Hematopoietic multipotent progenitor cell (in vitro differentiated cells): ENCODE measurements around the gene AEN. TPM values are rescaled to one million over a fixed set of nuclear protein-coding genes. Genes with fewer than 3 reads are reported as not detected.

Experiments
- DNase-seq, 3 donors: peaks; one replicate each; pipeline ENCODE4 v3.0.0-alpha.2; 2011 to 2015; ENCODE audit warnings: low read depth in 2 of 3, low spot score in 2 of 3
- total RNA-seq: library from RNA; depleted of rRNA; stranded (reverse); fragments of >200 nt; gene quantifications from one replicate; pipeline ENCODE4 v1.2.3, GENCODE V29; 2012

AEN gene
- total RNA-seq, 1 donor = 22.9 TPM

DNA sequence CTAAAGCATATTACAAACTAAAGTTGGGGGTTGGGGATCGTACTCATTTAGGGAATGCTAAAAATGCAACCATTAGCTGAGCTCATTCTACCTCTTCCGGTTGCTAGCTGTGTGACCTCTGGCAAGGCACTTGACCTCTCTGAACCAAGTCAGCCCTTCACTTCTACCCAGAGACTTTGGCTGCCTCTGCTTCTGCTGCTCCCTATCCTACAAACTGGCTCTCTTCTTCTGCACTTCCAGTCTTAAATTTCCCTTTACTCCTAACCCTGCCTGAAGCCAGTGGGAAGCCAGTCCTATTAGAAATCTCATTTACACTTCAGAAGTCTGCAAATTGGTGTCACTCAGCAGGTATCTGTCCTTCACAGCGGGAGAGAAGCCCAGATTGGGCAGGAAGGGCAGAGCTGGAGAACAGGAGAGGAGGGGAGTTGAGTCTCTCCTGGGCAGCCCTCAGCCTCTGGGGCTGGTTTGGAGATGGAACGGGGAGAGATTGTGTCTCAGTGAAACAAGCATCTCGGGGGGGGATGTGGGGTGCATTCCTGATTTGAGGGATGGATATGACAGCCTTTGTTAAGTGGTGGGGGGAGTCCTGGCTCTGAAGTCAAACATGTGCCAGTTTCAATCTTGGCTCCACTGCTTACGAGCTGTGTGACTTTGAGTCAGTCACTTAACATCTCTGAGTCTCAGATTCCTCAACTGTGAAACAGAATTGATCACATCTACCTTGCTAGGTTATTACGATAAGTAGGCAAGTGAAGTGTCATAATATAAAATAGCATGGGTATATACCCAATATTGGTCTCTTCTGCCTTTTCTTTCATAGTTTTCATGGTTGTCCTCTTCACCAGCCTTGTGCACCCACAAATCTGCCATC, 7.8 kb upstream of the AEN start:
- no peak for DNase-seq

DNA sequence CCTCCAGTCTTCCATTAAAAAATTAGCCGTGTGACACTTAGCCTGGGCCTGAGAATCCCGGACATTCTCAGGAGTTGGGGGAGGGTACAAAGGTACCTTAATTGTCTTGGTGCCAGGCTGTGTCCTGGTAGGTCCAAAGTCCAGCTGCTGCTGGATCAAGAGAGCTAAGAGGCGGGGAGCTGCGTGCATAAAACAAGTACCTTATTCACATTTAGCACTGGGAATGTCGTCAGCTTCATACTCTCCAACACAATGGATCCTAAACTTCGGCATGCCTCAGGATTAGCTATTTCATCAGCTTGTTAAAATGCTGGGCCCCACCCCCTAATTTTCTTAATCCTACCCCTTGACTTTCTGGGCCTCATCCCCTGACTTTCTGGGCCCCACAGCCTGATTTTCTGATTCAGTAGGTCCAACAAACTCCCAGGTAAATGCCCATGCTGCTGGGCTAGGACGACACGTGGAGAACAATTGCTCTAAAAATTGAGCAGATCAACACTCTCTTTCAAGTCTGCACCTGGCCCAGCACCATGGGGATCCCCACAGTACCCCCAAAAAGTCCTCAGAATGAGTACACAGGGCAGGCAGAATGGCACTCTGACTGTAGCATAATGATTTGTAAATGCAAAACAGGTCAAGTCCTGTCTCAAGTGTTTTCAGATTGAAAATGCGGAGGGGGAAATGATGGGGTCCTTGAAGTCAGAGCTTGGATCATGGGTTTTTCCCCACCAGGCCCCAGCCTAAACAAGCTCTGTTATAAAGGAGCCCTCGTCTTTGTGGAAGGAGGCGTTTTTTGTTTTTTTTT, 5.6 kb upstream of the AEN start:
- no peak for DNase-seq

DNA sequence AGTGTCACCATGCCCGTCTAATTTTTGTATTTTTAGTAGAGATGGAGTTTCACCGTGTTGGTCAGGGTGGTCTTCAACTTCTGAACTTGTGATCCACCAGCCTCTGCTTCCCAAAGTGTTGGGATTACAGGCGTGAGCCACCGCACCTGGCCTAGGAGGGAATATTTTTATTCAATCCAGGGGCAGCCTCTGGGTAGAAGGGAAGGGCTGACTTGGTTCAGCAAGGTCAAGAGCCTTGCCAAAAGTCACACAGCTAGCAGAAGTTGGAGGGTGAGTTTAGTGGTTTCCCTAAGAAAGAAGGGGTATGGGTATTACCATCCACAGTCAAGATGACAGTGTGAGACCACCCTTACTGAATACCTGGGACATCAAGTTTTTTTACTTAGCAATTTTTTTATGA, 4.9 kb upstream of the AEN start:
- DNase-seq = no peak

DNA sequence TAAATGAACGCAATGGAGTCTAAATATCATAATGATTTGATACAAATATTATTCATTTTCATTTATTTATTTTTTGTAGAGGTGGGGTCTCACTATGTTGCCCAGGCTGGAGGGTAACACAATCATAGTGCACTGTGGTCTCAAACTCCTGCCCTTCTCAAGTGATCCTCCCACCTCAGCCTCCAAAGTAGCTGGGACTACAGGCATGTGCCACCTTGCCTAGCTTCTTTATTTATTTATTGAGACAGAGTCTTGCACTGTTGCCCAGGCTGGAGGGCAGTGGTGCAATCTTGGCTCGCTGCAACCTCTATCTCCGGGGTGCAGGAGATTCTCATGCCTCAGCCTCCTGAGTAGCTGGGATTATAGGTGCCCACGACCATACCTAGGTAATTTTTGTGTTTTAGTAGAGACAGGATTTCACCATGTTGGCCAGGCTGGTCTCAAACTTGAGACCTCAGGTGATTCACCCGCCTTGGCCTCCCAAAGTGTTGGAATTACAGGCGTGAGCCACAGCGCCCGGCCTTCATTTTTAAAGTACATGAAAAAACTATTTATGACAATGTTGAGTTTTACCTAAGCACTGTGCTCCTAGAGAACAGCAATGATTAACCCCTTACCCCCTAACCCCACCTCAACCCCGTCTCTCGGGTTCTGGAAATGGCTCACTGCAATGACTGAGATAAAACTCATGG, 4.0 kb upstream of the AEN start:
- no peak for DNase-seq

DNA sequence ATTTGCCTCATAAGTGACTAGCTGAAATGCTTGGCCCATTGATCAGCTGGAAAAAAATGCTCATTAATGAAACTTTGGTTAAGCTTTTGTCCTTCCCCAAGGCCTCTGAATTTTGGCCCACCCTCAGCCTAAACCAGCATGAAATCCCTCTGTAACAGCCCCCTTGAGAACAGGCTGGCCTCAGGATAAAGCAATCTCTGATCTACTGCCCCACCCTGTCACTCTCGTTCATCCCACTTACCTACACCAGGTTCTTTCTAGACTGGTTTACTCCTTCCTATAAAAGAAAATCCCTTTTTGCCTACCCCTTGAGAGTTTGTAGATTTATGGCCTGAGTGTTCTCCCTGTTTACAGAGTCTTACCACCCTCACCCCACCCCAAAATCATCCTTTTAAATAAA, 3.4 kb upstream of the AEN start:
- no peak for DNase-seq

DNA sequence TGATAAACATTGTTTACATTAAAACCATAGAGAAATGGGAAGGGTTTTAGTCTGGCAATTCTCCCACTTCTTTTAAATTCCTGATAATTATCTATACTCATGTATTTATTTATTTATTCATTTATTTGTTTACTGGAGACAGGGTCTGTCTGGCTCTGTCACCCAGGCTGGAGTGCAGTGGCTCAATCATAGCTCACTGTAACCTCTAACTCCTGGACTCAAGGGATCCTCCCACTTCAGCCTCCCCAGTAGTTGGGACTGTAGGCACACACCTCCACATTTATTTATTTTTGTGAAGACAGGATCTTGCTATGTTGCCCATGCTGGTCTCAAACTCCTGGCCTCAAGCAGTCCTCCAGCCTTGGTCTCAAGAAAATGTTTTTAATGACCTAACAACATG, 2.5 kb upstream of the AEN start:
- no peak for DNase-seq

DNA sequence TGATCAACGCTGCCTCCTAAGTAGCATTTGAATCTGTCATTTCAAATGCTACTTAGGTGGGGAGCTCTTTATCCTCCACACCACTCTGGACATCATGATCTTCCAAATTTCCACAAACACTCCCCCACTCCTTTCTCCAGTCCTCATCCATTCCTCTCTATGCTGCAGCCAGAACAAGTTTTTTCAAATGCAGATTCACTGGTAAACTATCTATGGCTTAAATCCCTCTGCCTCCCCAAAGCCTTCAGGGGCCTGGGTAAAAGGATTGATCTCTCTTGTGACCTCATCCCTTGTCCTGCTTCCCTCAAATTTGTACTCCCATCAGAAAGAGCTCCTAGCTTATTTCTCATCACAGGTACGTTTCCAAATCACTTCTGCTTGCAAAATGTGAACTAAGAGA, 1.3 kb upstream of the AEN start:
- no peak for DNase-seq

DNA sequence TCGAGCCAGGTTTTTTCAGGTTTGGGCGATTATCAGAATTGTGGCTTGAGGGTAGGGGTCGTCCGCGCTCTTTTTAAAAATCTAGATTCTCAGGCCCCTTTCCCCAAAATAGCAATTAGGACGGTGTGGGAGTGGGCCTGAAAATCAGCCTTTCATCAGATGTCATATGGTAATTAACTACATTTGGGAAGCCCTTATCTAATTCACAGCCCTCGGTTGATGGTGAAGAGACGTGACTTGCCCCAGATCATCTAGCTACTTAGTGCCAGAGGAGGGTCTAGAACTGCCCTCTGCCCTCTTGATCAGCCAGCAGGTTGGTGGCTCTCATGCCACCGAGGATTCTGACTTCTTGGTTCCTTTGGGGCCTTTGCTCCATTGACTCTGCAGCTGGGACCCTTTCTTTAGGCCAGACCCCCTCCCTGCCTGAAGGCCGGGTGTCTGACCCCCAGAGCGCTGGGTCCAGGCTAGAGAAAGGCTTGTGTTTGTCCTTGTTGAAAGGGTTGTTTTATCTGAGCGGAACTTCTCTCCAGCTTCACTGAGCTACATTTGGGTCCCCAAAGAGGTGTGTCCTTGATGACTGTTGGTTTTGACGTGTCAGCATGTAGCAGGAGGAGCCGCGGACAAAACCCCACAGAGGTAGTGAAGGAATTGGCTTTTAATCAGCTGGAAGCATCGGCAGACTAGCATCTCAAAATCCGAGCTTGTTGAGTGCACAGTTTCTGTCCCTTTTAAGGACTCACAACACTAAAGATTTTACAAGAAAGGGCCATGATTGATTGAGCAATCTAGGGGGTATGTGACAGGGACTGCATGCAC, 857 bp downstream of the AEN start:
- peak in 1 of 3 donors; percentile 41 for DNase-seq

DNA sequence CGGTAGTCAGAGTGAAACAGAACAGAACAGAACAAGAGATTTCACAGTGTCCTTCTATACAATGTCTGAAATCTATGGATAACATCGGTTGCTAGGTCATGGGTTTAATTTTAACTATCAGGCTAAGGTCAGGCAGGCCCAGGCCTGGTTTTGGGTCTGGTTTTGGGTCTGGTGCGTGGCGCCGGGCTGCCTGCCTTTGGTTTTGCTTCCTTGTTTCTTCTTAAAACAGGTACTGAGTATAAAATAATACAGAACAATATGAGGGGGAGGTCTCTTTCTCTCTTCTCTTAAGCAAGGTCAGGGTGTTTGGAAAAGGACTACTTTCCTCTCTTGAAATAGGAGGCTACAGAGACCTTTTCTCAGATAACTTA, 1.4 kb downstream of the AEN start:
- DNase-seq = no peak

DNA sequence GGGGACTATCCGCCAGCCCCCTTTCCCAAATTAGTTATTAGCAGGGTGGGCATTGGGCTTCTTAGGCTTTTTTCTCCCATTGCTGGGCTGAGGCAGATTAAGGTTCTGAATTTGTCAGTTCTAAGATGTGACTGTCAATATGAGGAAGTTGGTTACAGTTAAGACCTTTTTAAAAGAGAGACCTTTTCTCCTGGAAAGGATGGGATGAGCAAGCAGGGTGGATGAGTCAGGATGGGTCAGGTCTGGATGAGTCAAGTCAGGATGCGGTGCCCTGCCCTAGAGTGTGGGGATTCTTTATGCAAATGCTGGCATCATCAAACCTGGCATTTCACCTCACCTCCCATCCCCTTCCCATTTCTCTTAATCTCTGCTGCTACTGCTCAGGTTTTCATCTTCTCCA, 1.9 kb downstream of the AEN start:
- DNase-seq = no peak

DNA sequence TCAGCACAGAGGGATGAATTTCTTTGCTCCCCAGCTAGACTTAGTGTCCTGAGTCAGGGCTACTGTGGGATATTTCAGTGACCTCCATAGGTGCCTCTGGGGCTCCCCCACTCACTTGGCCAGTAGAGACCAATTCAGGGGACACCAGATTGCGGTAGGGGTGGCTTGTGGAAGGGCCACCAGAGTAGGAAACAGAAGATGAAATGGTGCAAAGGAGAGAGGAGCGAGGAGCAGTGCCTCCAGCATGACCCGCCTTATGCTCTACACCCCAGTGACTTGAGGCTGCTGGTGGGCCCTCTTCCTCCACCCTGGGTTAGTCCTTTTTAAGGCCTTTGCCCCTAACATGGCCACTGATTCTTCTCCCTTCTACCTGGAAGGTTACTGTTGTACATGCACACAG, 2.5 kb downstream of the AEN start:
- no peak for DNase-seq

DNA sequence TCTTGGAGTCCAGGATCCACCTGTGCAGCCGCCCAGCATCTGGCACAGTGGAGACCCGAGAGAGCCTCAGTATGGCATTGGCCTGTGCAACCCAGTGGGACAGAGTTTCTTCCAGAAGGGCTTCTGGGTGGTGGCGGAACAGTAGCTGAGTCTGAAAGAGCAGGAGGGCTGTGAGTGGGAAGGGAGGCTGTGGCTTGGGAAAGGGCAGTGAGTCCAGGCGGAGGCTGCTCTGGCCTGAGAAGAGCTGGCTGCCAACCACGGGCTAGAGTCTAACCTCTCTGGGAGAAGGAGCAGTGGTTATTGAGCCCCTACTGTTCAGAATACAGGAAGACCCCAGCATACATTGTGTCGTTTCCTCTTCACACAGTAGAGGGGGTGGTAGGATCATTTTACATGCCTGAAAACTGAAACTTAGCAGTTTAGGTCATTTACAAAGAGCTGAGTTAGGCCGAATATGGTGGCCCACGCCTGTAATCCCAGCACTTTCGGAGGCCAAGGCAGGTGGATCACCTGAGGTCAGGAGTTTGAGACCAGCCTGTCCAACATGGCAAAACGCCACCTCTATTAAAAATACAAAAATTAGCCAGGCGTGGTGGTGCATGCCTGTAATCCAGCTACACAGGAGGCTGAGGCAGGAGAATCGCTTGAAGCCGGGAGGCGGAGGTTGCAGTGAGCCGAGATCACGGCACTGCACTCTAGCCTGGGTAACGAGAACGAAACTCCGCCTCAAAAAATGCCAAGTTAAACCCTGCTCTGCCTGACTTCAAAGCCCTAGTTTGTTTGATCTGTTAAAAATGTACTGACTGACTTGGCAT, 3.2 kb downstream of the AEN start:
- peak in 2 of 3 donors; percentile 72 to 88 for DNase-seq

DNA sequence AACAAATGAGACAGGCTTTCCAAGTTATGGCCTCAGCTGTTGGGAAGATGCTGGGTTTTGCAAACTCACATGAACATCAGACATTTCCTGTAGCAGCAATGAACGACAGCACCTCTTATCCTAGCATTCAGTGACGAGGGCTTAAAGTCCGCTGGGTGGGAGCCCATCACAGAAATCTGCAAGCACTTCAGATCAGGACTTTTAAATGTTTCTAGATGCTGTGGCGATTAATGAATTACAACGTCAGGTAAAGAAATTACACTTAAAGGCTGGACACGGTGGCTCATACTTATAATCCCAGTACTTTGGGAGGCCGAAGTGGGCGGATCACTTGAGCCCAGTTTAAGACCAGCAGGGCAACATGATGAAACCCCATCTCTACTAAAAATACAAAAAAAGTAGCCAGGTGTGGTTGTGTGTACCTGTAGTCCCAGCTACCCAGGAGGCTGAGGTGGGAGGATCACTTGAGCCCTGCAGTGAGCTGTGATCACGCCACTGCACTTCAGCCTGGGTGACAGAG, 3.9 kb downstream of the AEN start:
- no peak for DNase-seq

DNA sequence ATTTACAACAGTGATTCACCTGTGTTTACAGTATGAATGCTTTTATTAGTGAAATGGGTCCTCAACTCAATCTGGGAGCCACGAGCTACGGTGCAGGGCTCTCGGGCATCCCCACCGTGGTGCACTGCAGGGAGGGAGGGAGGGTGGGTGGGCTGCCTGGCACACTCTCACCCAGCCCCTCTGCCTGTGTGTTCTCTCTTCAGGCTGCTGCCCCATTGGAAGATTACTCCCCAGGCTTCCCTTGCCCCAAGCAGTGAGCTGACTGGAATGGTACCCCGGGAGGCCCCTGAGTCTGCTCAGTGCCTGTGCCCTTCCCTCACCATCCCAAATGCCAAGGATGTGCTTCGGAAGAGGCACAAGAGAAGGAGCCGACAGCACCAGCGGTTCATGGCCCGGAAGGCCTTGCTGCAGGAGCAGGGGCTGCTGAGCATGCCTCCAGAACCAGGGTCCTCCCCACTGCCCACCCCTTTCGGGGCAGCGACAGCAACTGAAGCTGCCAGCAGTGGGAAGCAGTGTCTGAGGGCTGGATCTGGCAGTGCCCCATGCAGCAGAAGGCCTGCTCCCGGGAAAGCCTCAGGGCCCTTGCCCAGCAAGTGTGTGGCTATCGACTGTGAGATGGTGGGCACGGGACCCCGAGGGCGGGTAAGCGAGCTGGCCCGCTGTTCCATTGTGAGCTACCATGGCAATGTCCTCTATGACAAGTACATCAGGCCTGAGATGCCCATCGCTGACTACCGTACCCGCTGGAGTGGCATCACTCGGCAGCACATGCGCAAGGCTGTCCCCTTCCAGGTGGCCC, 5.0 kb downstream of the AEN start:
- DNase-seq = no peak

DNA sequence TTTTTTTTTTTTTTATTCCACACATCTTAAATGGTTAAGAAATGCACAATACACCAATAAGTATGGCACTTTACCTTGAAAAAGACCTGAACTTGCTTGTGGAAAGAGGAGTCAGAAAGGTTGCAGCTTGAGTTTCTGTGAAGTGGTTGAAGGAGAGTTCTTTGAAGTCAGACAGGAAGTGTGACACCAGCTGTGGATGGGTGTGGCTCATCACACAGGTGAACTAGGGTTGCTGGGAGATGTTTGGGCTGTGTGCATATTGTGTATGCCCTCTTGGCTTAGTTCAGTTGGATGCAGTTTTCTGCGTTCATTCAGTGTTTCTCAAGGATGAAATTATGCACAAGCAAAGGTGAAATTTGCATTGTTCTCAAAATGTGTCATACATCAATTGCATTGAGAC, 6.3 kb downstream of the AEN start:
- DNase-seq = no peak

DNA sequence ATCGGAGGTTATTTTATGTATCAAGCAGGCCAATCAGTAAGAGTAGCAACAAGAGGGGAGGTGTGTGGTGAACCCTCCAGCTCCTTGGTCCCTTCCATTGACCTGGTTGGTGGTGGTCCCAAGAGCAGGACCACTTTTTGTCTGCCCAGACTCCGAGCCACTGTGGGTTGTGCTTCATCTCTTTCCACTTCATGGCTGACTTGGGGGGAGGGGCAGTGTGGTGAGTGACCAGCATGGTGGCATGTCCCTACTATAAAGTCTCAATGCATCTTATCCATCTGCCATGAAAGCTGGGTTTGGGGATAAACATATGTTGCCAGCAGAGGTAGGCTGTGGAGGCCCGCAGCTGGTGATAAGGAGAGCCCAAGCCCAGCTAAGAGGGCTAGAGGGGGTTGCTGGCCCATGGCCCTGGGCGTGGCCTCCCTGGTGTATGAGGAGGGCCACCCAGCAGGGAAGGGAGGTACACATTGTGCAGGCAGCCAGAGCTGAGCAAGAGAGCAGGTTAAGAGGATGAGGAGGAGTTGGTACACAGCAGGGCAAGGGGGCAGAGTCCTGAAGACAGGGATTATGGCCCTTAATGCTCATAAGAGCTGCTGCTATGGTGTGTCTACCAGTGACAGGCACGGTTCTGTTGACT, 7.0 kb downstream of the AEN start:
- no peak for DNase-seq

DNA sequence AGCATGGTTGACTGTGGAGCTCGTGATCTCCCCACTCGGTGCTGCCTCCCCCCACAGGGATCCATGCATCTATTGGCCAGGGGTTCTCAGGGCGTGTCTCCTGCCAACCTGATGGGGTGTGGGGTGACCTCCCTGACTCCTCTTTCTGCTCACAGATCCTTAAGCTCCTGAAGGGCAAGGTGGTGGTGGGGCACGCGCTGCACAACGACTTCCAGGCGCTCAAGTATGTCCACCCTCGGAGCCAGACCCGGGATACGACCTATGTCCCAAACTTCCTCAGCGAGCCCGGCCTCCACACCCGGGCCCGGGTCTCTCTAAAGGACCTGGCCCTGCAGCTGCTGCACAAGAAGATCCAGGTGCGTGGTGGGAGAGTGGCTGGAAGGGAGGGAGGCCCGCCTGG, 7.9 kb downstream of the AEN start:
- no peak for DNase-seq

DNA sequence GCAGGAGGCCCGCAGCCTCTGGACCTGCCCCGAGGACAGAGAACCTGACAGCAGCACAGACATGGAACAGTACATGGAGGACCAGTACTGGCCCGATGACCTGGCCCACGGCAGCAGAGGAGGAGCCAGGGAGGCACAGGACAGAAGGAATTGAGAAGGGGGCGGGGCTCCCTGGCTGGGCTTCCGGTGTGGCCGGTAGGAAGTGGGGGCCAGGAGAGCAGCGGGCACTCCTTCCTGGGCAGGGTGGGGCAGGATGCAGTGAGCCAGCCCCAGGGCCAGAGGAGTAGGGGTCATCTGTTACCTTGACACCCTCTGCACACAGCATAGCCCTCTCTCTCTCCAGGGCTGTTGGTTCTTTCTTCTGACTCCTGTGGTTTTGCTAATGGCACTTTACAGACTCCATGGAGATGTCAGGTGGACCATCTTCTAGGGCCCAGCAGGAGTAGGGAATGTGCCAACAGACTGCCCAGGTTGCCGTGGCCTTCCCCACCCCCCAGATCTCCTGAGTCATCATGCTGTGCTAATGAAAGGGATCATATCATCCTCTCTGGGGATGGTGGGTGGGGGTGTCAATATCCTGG, 9.1 kb downstream of the AEN start:
- DNase-seq = no peak
